ENCODE data around the gene P4HB. TPM values are rescaled to one million over a fixed set of nuclear protein-coding genes. Genes with fewer than 3 reads are reported as not detected.

The P4HB gene
- total RNA-seq, 1 donor = 1,240 TPM

DNA sequence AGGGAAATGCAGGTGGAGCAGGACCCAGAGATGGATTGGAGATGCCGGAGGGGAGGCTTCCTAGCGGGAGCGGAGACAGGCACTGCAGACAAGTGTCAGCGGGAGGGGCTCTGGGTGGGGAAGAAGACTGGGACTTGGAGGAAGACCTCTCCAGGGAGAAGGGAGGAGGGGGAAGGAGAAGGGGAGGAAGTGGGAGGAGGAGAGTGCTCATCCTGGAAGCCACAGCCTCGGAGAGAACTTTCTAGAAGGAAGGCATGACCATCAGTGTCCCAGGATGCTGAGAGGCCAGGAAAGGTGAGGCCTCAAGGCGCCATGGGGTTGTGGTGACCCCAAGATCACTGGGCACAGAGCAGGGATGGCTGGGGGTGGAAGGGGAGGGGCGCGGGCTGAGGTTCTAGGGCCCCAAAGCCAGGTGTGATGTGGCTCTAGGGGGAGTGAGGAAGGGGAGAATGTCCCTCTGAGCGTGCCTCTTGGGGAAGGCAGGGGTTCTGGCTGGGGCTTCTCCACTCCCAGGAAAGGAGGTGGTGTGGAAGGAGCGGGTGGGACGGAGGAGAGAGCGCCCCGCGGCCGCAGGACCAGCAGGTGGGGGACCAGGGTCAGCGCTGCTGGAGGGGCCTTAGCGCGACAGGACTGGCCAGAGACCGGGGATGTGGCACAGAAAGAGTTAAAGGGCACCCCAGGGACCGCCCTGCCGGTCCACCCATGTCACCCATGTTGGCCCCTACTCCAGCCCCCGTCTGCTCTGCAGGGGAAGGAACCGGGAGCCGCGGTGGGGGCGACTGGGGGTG lies 57.3 kb downstream of the P4HB start:
- no peaks in the 10 kb centered on the region for H3K4me1 ChIP-seq (ENCODE audit: insufficient read depth, low read length)
- H3K36me3 ChIP-seq (ENCODE audit: insufficient read depth, low read length) = no peaks in the 10 kb centered on the region
- no peak overlapping the region for H3K4me3 ChIP-seq (ENCODE audit: insufficient read depth, low read length)
- no peaks in the 10 kb centered on the region for H3K79me2 ChIP-seq (ENCODE audit: insufficient read depth, low read length)
- H3K9me3 ChIP-seq (ENCODE audit: low read depth, low read length) = no peaks in the 10 kb centered on the region
- H3K4me2 ChIP-seq (ENCODE audit: insufficient read depth, low read length) = no peak overlapping the region
- H4K20me1 ChIP-seq (ENCODE audit: insufficient read depth, low read length) = no peaks in the 10 kb centered on the region
- DNase-seq (ENCODE audit: insufficient read length, low spot score, missing footprints) = no peak
- TF ChIP-seq, protein P1, sequence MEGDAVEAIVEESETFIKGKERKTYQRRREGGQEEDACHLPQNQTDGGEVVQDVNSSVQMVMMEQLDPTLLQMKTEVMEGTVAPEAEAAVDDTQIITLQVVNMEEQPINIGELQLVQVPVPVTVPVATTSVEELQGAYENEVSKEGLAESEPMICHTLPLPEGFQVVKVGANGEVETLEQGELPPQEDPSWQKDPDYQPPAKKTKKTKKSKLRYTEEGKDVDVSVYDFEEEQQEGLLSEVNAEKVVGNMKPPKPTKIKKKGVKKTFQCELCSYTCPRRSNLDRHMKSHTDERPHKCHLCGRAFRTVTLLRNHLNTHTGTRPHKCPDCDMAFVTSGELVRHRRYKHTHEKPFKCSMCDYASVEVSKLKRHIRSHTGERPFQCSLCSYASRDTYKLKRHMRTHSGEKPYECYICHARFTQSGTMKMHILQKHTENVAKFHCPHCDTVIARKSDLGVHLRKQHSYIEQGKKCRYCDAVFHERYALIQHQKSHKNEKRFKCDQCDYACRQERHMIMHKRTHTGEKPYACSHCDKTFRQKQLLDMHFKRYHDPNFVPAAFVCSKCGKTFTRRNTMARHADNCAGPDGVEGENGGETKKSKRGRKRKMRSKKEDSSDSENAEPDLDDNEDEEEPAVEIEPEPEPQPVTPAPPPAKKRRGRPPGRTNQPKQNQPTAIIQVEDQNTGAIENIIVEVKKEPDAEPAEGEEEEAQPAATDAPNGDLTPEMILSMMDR (IDR thresholded peaks at IDR 0.05; ENCODE audit: extremely low read depth, low read depth, low read length) = no peak
- H2AFZ ChIP-seq (ENCODE audit: low read length) = no peak overlapping the region
- H3K27me3 ChIP-seq (ENCODE audit: insufficient read depth, low read length) = peaks cover 59% of the 10 kb centered on the region
- no peak overlapping the region for H3K27ac ChIP-seq (ENCODE audit: low read depth, low read length)

DNA sequence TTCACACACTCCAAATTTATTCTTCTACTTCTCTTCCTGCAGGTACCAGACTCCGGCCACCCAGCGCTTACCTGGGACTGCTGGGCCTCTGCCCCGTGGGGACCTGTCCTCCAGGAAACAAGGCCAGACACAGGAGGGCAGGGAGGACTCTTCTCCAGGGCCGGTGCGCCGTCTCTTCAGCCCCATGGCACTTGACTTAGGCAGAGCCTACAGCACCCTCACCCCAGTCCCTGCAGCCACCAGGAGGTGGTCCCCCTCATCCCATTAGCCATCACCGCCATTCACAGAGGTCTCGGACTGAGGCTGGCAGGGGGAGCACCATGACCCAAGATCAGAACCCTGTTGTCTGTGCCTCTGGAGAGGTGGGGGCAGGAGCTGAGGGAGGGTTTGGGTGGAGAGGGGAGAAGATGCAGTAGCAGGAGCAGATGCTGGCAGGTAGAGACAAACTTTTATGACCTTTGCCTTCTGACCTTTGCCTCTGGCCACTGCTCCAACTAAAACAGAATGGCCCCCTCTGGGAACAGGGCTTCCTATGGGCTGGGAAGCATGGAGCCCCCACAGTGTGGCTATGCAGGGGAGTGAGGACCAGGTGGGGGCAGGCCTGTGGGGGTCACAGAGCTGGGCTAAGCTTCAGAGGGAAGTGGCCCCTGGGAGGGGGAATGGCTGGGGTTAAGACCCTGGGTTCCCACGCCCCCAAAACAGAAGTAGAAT lies 58.1 kb downstream of the P4HB start:
- Histone ChIP-seq H3K4me2 (ENCODE audit: insufficient read depth, low read length) (no peak overlapping the region), H3K4me3 (ENCODE audit: insufficient read depth, low read length) (no peak overlapping the region), H3K27me3 (ENCODE audit: insufficient read depth, low read length) (peaks cover 51% of the 10 kb centered on the region), H2AFZ (ENCODE audit: low read length) (no peak overlapping the region), H3K36me3 (ENCODE audit: insufficient read depth, low read length) (no peaks in the 10 kb centered on the region), H4K20me1 (ENCODE audit: insufficient read depth, low read length) (no peaks in the 10 kb centered on the region), H3K79me2 (ENCODE audit: insufficient read depth, low read length) (no peaks in the 10 kb centered on the region), H3K27ac (ENCODE audit: low read depth, low read length) (no peak overlapping the region), H3K4me1 (ENCODE audit: insufficient read depth, low read length) (no peaks in the 10 kb centered on the region), H3K9me3 (ENCODE audit: low read depth, low read length) (no peaks in the 10 kb centered on the region)
- peak; percentile 85 for DNase-seq (ENCODE audit: insufficient read length, low spot score, missing footprints)
- TF ChIP-seq, protein P1 (IDR thresholded peaks at IDR 0.05; ENCODE audit: extremely low read depth, low read depth, low read length) = no peak

DNA sequence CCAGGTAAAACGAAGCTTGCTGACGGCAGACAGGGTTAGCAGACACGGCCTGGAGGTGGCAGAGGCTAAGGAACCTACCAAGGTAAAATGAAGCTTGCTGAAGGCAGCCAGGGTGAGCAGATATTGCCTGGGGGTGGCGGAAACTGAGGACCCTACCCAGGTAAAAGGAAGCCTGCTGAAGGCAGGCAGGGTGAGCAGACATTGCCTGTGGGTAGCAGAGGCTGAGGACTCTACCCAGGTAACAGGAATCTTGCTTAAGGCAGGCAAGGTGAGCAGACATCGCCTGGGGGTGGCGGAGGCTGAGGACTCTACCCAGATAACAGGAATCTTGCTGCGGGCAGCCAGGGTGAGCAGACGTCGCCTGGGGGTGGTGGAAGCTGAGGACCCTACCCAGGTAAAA lies 59.0 kb downstream of the P4HB start:
- Histone ChIP-seq H3K27me3 (ENCODE audit: insufficient read depth, low read length) (peaks cover 43% of the 10 kb centered on the region), H3K9me3 (ENCODE audit: low read depth, low read length) (no peaks in the 10 kb centered on the region), H3K4me1 (ENCODE audit: insufficient read depth, low read length) (no peaks in the 10 kb centered on the region), H3K4me2 (ENCODE audit: insufficient read depth, low read length) (no peak overlapping the region), H3K4me3 (ENCODE audit: insufficient read depth, low read length) (no peak overlapping the region), H3K27ac (ENCODE audit: low read depth, low read length) (no peak overlapping the region), H2AFZ (ENCODE audit: low read length) (no peak overlapping the region), H3K79me2 (ENCODE audit: insufficient read depth, low read length) (no peaks in the 10 kb centered on the region), H3K36me3 (ENCODE audit: insufficient read depth, low read length) (no peaks in the 10 kb centered on the region), H4K20me1 (ENCODE audit: insufficient read depth, low read length) (no peaks in the 10 kb centered on the region)
- TF ChIP-seq, protein P1 (IDR thresholded peaks at IDR 0.05; ENCODE audit: extremely low read depth, low read depth, low read length) = no peak
- no peak for DNase-seq (ENCODE audit: insufficient read length, low spot score, missing footprints)

DNA sequence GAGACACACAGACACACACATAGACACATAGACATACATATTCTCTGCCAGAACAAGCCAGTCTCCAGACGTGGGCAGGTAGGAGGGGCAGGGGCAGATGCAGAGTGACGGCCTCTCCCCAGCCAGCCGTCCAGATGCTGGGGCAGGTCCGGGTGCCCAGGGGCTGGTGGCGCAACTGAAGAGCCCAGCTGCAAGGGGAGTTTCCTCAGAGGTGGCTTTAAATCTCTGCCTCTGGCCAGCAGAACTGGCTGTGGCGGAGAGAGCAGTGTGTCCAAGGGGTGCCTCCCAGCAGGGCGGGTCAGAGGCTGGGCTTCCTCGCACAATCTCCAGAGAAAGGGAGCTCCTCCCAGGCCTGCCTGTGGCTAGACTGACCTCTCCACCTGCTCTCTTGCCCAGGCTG lies 65.8 kb downstream of the P4HB start:
- Histone ChIP-seq H3K79me2 (ENCODE audit: insufficient read depth, low read length) (no peaks in the 10 kb centered on the region), H3K4me1 (ENCODE audit: insufficient read depth, low read length) (no peaks in the 10 kb centered on the region), H3K4me2 (ENCODE audit: insufficient read depth, low read length) (no peak overlapping the region), H3K27ac (ENCODE audit: low read depth, low read length) (no peak overlapping the region), H3K9me3 (ENCODE audit: low read depth, low read length) (no peaks in the 10 kb centered on the region), H4K20me1 (ENCODE audit: insufficient read depth, low read length) (no peaks in the 10 kb centered on the region), H2AFZ (ENCODE audit: low read length) (no peak overlapping the region), H3K4me3 (ENCODE audit: insufficient read depth, low read length) (no peak overlapping the region), H3K36me3 (ENCODE audit: insufficient read depth, low read length) (no peaks in the 10 kb centered on the region), H3K27me3 (ENCODE audit: insufficient read depth, low read length) (peaks cover 3% of the 10 kb centered on the region)
- no peak for DNase-seq (ENCODE audit: insufficient read length, low spot score, missing footprints)
- TF ChIP-seq, protein P1 (IDR thresholded peaks at IDR 0.05; ENCODE audit: extremely low read depth, low read depth, low read length) = no peak
